HUES64 (cell line): ENCODE results near the gene HSPG2.

ENCODE experiments used
- H3K27ac ChIP-seq: 2 replicates; pipeline ENCODE4 v1.7.0; 2013; ENCODE audit warnings: low read depth, low read length, inconsistent platforms
- H3K27me3 ChIP-seq: 2 replicates; pipeline ENCODE4 v1.6.1; 2013; ENCODE audit warnings: mild to moderate bottlenecking, low read length; ENCODE audit not compliant: insufficient read depth
- H3K36me3 ChIP-seq: 2 replicates; pipeline ENCODE4 v1.6.1; 2013; ENCODE audit warnings: mild to moderate bottlenecking, low read length; ENCODE audit not compliant: insufficient read depth
- H3K4me1 ChIP-seq: 2 replicates; pipeline ENCODE4 v1.6.1; 2013; ENCODE audit warnings: mild to moderate bottlenecking, low read length, moderate library complexity; ENCODE audit not compliant: insufficient read depth
- H3K4me3 ChIP-seq: 2 replicates; pipeline ENCODE4 v1.5.1; 2013; ENCODE audit warnings: mild to moderate bottlenecking, low read length, moderate library complexity
- H3K9ac ChIP-seq: 2 replicates; pipeline ENCODE4 v1.6.1; 2013; ENCODE audit warnings: mild to moderate bottlenecking, low read depth, low read length
- H3K9me3 ChIP-seq: 2 replicates; pipeline ENCODE4 v1.6.1; 2013; ENCODE audit warnings: low read depth, low read length; ENCODE audit not compliant: insufficient read depth
- WGBS: fragments of 150-250, 120-280 bp; methylation state at CpG from one replicate; pipeline ENCODE4 v1.1.7; 2013; ENCODE audit warnings: missing lambda C conversion rate; 5-methylcytosine and 5-hydroxymethylcytosine counted together

Gene HSPG2

GRCh38 chr1:21865609-21865942, 71.5 kb downstream of the HSPG2 start:
- H3K9ac ChIP-seq, result no peak overlapping the region
- peaks cover 11% of the 10 kb centered on the region for H3K4me1 ChIP-seq
- H3K9me3 ChIP-seq, result no peaks in the 10 kb centered on the region
- no peaks in the 10 kb centered on the region for H3K27me3 ChIP-seq
- peaks cover 35% of the 10 kb centered on the region for H3K36me3 ChIP-seq
- no peak overlapping the region for H3K4me3 ChIP-seq
- no peak overlapping the region for H3K27ac ChIP-seq
- WGBS, result 79% methylated on average over 7 of the region's 7 CpGs

GRCh38 chr1:21864730-21865129, 72.4 kb downstream of the HSPG2 start:
- Histone ChIP-seq H3K27me3 (no peaks in the 10 kb centered on the region), H3K27ac (no peak overlapping the region), H3K36me3 (peaks cover 39% of the 10 kb centered on the region), H3K4me3 (no peak overlapping the region), H3K4me1 (peaks cover 11% of the 10 kb centered on the region), H3K9me3 (no peaks in the 10 kb centered on the region), H3K9ac (no peak overlapping the region)
- WGBS, result 95% methylated on average over 27 of the region's 27 CpGs

GRCh38 chr1:21863981-21864380, 73.1 kb downstream of the HSPG2 start:
- WGBS, result 95% methylated on average over 12 of the region's 12 CpGs
- no peak overlapping the region for H3K27ac ChIP-seq
- H3K4me1 ChIP-seq, result peaks cover 11% of the 10 kb centered on the region
- no peaks in the 10 kb centered on the region for H3K9me3 ChIP-seq
- H3K27me3 ChIP-seq, result no peaks in the 10 kb centered on the region
- no peak overlapping the region for H3K4me3 ChIP-seq
- H3K36me3 ChIP-seq, result peaks cover 43% of the 10 kb centered on the region
- no peak overlapping the region for H3K9ac ChIP-seq

GRCh38 chr1:21861602-21862429, 75.3 kb downstream of the HSPG2 start:
- Histone ChIP-seq H3K4me3 (no peak overlapping the region), H3K27ac (no peak overlapping the region), H3K9ac (no peak overlapping the region), H3K36me3 (peaks cover 58% of the 10 kb centered on the region), H3K9me3 (no peaks in the 10 kb centered on the region), H3K27me3 (no peaks in the 10 kb centered on the region), H3K4me1 (peaks cover 10% of the 10 kb centered on the region)
- 94% methylated on average over 18 of the region's 19 CpGs for WGBS

GRCh38 chr1:21860971-21861370, 76.1 kb downstream of the HSPG2 start:
- H3K36me3 ChIP-seq, result peaks cover 64% of the 10 kb centered on the region

GRCh38 chr1:21859669-21860179, 77.4 kb downstream of the HSPG2 start:
- WGBS, result 97% methylated on average over 10 of the region's 10 CpGs
- Histone ChIP-seq H3K4me1 (no peaks in the 10 kb centered on the region), H3K36me3 (peaks cover 77% of the 10 kb centered on the region)

More at GRCh38 chr1:21860971-21861370, 76.1 kb downstream of the HSPG2 start:
- H3K9ac ChIP-seq, result no peak overlapping the region
- H3K4me3 ChIP-seq, result no peak overlapping the region
- H3K4me1 ChIP-seq, result 0 out of 2 replicates have a peak, but pooled peaks cover 3% of the 10 kb centered on the region
- no peaks in the 10 kb centered on the region for H3K9me3 ChIP-seq
- H3K27me3 ChIP-seq, result no peaks in the 10 kb centered on the region
- 95% methylated on average over 3 of the region's 3 CpGs for WGBS
- no peak overlapping the region for H3K27ac ChIP-seq

GRCh38 chr1:21857840-21858670, 79.1 kb downstream of the HSPG2 start:
- WGBS, result 92% methylated on average over 15 of the region's 15 CpGs
- H3K36me3 ChIP-seq, result peaks cover 83% of the 10 kb centered on the region
- H3K9ac ChIP-seq, result no peak overlapping the region
- H3K27me3 ChIP-seq, result no peaks in the 10 kb centered on the region
- H3K4me1 ChIP-seq, result no peaks in the 10 kb centered on the region
- no peaks in the 10 kb centered on the region for H3K9me3 ChIP-seq
- no peak overlapping the region for H3K27ac ChIP-seq
- H3K4me3 ChIP-seq, result no peak overlapping the region

More at GRCh38 chr1:21859669-21860179, 77.4 kb downstream of the HSPG2 start:
- no peak overlapping the region for H3K9ac ChIP-seq
- H3K4me3 ChIP-seq, result no peak overlapping the region
- no peaks in the 10 kb centered on the region for H3K27me3 ChIP-seq
- H3K9me3 ChIP-seq, result no peaks in the 10 kb centered on the region
- no peak overlapping the region for H3K27ac ChIP-seq

- Histone ChIP-seq H3K4me1 (no peaks in the 10 kb centered on the region), H3K9ac (no peak overlapping the region), H3K9me3 (no peaks in the 10 kb centered on the region), H3K27me3 (no peaks in the 10 kb centered on the region), H3K36me3 (peaks cover 85% of the 10 kb centered on the region), H3K4me3 (no peak overlapping the region), H3K27ac (no peak overlapping the region)
- WGBS, result 95% methylated on average over 14 of the region's 14 CpGs
Observed at GRCh38 chr1:21857142-21857839, 79.8 kb downstream of the HSPG2 start.

- no peaks in the 10 kb centered on the region for H3K27me3 ChIP-seq
- no peak overlapping the region for H3K27ac ChIP-seq
- H3K4me3 ChIP-seq, result no peak overlapping the region
- H3K36me3 ChIP-seq, result peaks cover 83% of the 10 kb centered on the region
- 94% methylated on average over 35 of the region's 35 CpGs for WGBS
- H3K9me3 ChIP-seq, result no peaks in the 10 kb centered on the region
- H3K4me1 ChIP-seq, result no peaks in the 10 kb centered on the region
- no peak overlapping the region for H3K9ac ChIP-seq
Observed at GRCh38 chr1:21855257-21856096, 81.6 kb downstream of the HSPG2 start.

- H3K27me3 ChIP-seq, result no peaks in the 10 kb centered on the region
- H3K27ac ChIP-seq, result no peak overlapping the region
- H3K9ac ChIP-seq, result no peak overlapping the region
- no peaks in the 10 kb centered on the region for H3K9me3 ChIP-seq
- H3K36me3 ChIP-seq, result peaks cover 83% of the 10 kb centered on the region
- no peaks in the 10 kb centered on the region for H3K4me1 ChIP-seq
- no peak overlapping the region for H3K4me3 ChIP-seq
- 96% methylated on average over 13 of the region's 13 CpGs for WGBS
Observed at GRCh38 chr1:21854751-21855131, 82.4 kb downstream of the HSPG2 start.
